Progenitor cell of endocrine pancreas (in vitro differentiated cells): ENCODE data around the gene TRPM3. TPM values are rescaled to one million over a fixed set of nuclear protein-coding genes. Genes with fewer than 3 reads are reported as not detected.

ENCODE experiments used
- DNase-seq: peaks from one replicate; pipeline ENCODE4 v3.0.0; 2021; ENCODE audit warnings: low spot score; ENCODE audit not compliant: unreplicated experiment
- H3K27ac Mint-ChIP-seq: 2 replicates; pipeline ENCODE4 v1.8.0; 2021; ENCODE audit warnings: mild to moderate bottlenecking, moderate library complexity, mixed read lengths
- H3K27me3 Mint-ChIP-seq: 2 replicates; pipeline ENCODE4 v1.8.0; 2021; ENCODE audit warnings: mixed read lengths
- H3K36me3 Mint-ChIP-seq: 2 replicates; pipeline ENCODE4 v1.8.0; 2022; ENCODE audit warnings: mixed read lengths; ENCODE audit not compliant: insufficient read depth
- H3K4me1 Mint-ChIP-seq: 2 replicates; pipeline ENCODE4 v1.8.0; 2021; ENCODE audit warnings: low read depth, mixed read lengths
- H3K4me3 Mint-ChIP-seq: 2 replicates; pipeline ENCODE4 v1.8.0; 2021; ENCODE audit warnings: low read depth, mild to moderate bottlenecking, moderate library complexity, mixed read lengths
- H3K9me3 Mint-ChIP-seq: 2 replicates; pipeline ENCODE4 v1.8.0; 2021; ENCODE audit warnings: low read depth, mixed read lengths
- CTCF ChIP-seq: fragments of 200-600 bp; sonication (generic); IDR thresholded peaks from one replicate; pipeline ENCODE4 v1.5.0; 2021; ENCODE audit warnings: antibody characterized with exemption, mild to moderate bottlenecking; ENCODE audit not compliant: unreplicated experiment
- total RNA-seq: library from RNA; stranded (reverse); gene quantifications from 2 replicates; pipeline ENCODE4 v1.2.1, GENCODE V29; 2021

Gene TRPM3
- total RNA-seq, 1 donor from 2014 or later, result 1.6 TPM

- no peak overlapping the region for H3K27ac Mint-ChIP-seq
- H3K4me3 Mint-ChIP-seq, result no peak overlapping the region
- H3K9me3 Mint-ChIP-seq, result no peaks in the 10 kb centered on the region
- no peak for DNase-seq
- TF ChIP-seq CTCF, result no peak
- H3K36me3 Mint-ChIP-seq, result no peaks in the 10 kb centered on the region
- H3K4me1 Mint-ChIP-seq, result peaks cover 9% of the 10 kb centered on the region
- no peaks in the 10 kb centered on the region for H3K27me3 Mint-ChIP-seq
Observed at GRCh38 chr9:70590315-70590677, 531.1 kb downstream of the TRPM3 start.

DNA sequence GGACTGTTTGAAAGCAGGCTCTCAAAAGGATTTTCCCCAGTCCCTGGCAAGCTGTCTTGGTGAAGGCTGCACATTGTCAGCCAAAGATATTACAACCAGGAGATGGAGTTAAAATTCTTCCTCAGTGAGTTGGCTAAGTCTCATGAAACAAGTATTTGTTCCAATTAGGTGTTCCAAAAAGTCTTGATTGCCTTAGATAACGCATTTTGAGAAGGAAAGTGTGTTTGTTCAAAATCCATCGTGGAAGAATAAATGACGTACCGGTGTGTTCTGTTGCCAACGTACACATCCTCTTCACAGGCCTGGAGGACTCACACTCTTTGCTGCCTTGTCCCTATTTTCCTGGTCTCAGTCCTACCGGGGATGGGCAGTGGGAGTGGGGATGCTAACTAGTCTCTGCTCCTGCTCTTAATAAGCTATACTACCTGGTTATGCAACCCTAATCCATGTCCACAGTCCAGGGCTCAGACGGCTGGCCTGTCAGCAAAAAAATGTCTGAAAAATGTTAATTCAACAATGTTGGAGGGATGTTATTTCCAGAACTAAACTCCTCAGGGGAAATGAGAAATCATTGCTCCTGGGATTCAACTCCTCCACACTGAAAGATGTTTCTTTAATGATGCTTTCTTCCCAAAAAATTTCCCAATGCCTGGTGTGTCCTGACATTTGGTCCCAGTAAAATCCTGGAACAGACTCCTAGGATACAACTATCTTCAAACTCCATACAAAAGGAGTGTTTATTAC is 531.7 kb downstream of the TRPM3 start:
- H3K27ac Mint-ChIP-seq, result no peak overlapping the region
- H3K27me3 Mint-ChIP-seq, result no peaks in the 10 kb centered on the region
- H3K36me3 Mint-ChIP-seq, result no peaks in the 10 kb centered on the region
- peaks cover 9% of the 10 kb centered on the region for H3K4me1 Mint-ChIP-seq
- no peak overlapping the region for H3K4me3 Mint-ChIP-seq
- no peaks in the 10 kb centered on the region for H3K9me3 Mint-ChIP-seq
- no peak for DNase-seq
- no peak for TF ChIP-seq CTCF

DNA sequence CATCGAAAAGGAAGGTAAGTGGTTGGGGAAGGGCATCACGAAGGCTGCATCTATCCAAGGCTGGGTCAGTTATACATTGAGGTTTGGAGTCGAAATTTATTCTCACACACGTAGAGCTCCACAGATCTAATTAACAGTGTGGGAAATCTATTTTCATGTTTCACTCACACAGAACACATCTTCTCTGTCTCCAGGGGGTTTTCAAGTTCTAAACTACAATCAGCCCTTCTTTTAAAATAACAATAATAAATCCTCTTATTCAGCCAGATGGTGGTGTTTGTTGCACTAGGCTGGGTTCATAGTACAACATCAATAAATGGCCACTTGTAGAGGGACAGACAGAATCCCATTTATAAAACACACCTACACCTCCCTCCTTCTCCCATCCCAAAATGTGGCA is 532.4 kb downstream of the TRPM3 start:
- H3K9me3 Mint-ChIP-seq, result no peaks in the 10 kb centered on the region
- no peak overlapping the region for H3K4me3 Mint-ChIP-seq
- peaks cover 9% of the 10 kb centered on the region for H3K4me1 Mint-ChIP-seq
- H3K36me3 Mint-ChIP-seq, result no peaks in the 10 kb centered on the region
- no peaks in the 10 kb centered on the region for H3K27me3 Mint-ChIP-seq
- DNase-seq, result no peak
- TF ChIP-seq CTCF, result no peak
- H3K27ac Mint-ChIP-seq, result no peak overlapping the region

DNA sequence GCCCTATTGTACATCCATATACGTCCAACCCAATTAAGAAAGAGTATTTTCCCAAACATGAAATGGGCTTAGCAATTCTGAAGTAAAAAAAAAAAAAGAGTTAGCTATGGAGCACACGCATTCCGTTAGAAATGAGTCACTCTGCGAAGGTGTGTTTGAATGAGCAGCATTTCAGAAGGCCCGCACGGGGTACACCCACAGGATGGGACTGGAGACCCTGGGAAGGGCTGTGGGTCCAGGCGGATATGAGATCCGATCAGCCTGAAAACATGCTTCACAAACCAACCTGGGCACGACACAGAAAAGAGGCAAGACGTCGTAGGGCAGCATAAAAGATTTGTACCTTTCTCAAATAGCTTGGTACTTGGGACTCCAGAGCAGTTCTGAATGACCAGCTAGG is 533.0 kb downstream of the TRPM3 start:
- Mint-ChIP-seq H3K36me3 (no peaks in the 10 kb centered on the region), H3K9me3 (no peaks in the 10 kb centered on the region), H3K27ac (no peak overlapping the region), H3K27me3 (no peaks in the 10 kb centered on the region), H3K4me3 (no peak overlapping the region), H3K4me1 (peaks cover 9% of the 10 kb centered on the region)
- no peak for DNase-seq
- TF ChIP-seq CTCF, result no peak

DNA sequence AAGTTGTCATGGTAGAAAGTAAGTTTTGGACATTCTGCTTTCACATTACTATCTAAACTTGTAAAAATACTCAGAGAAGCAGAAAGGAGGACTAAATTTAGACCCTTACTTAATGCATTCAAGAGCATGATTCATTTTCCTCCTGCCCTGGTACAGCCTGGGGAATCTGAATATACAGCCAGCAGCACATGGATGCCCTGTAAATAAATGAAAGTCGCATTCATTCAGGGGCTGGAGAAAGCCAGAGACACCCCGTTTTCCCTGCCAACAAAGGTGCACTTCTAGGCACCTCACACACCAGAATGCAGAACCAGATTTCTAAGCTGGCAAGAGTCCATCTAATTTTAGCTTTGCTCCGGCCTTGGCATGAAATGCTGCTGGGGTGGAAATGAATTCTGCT is 534.2 kb downstream of the TRPM3 start:
- no peak overlapping the region for H3K4me3 Mint-ChIP-seq
- no peaks in the 10 kb centered on the region for H3K27me3 Mint-ChIP-seq
- DNase-seq, result no peak
- no peak overlapping the region for H3K27ac Mint-ChIP-seq
- TF ChIP-seq CTCF, result no peak
- peaks cover 9% of the 10 kb centered on the region for H3K4me1 Mint-ChIP-seq
- no peaks in the 10 kb centered on the region for H3K36me3 Mint-ChIP-seq
- no peaks in the 10 kb centered on the region for H3K9me3 Mint-ChIP-seq
